IMR-90 (cell line): ENCODE results near the gene ZNF264.

Source experiments
- CEBPB ChIP-seq: IDR thresholded peaks from 2 replicates; pipeline ENCODE4 v1.6.1; 2012; ENCODE audit warnings: low read depth, low read length, improper control_type of control experiment
- FOS ChIP-seq: fragments of 150-350 bp; IDR thresholded peaks from 2 replicates; pipeline ENCODE4 v1.6.1; 2016; ENCODE audit warnings: low read depth, low read length
- MAFK ChIP-seq: IDR thresholded peaks from 2 replicates; pipeline ENCODE4 v1.6.1; 2012; ENCODE audit warnings: low read depth, low read length, improper control_type of control experiment
- MAZ ChIP-seq: IDR thresholded peaks from 2 replicates; pipeline ENCODE4 v1.6.1; 2012; ENCODE audit warnings: low read depth, mild to moderate bottlenecking, low read length, improper control_type of control experiment, moderate library complexity, borderline replicate concordance
- MXI1 ChIP-seq: IDR thresholded peaks from 2 replicates; pipeline ENCODE4 v1.6.1; 2012; ENCODE audit warnings: low read depth, mild to moderate bottlenecking, low read length, moderate library complexity, borderline replicate concordance
- POLR2A ChIP-seq: IDR thresholded peaks from 2 replicates; pipeline ENCODE4 v1.6.1; 2012; ENCODE audit warnings: mild to moderate bottlenecking, low read depth, low read length
- RAD21 ChIP-seq: IDR thresholded peaks from 2 replicates; pipeline ENCODE4 v1.6.1; 2012; ENCODE audit warnings: low read length, improper control_type of control experiment
- RFX5 ChIP-seq: IDR thresholded peaks from 2 replicates; pipeline ENCODE4 v1.8.0; 2012; ENCODE audit warnings: low read depth, mild to moderate bottlenecking, low read length, moderate library complexity
- SMC3 ChIP-seq: fragments of 150-350 bp; IDR thresholded peaks from 2 replicates; pipeline ENCODE4 v1.6.1; 2016; ENCODE audit warnings: low read depth, mild to moderate bottlenecking, antibody characterized with exemption, low read length, moderate library complexity
- TF ChIP-seq, protein P1 (sequence below): conservative IDR thresholded peaks from 2 replicates; pipeline ENCODE4 v1.5.1; 2012; ENCODE audit warnings: mild to moderate bottlenecking, low read depth, low read length, improper control_type of control experiment
- TF ChIP-seq, protein P2 (sequence below): fragments of 150-350 bp; IDR thresholded peaks from 2 replicates; pipeline ENCODE4 v1.6.1; 2017; ENCODE audit warnings: mild to moderate bottlenecking, antibody characterized with exemption, low read length, low read depth

DNA sequence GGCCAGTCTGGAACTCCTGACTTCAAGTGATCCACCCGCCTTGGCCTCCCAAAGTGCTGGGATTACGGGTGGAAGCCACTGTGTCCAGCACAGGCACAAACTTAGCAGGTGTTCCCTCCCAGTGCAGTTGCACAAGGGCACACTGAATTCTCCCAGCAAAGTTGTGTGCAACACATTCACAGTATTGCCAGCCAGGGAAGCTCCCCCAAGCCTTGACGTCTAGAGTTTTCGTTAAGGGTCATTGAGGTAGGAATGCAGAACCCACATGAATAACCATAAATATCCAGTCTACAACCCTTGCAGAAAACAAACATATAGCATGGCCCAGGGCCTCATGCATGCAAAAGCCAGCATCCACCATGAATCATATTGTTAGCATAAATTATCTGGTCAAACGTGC, 36.2 kb downstream of the ZNF264 start:
- TF ChIP-seq, protein P1, sequence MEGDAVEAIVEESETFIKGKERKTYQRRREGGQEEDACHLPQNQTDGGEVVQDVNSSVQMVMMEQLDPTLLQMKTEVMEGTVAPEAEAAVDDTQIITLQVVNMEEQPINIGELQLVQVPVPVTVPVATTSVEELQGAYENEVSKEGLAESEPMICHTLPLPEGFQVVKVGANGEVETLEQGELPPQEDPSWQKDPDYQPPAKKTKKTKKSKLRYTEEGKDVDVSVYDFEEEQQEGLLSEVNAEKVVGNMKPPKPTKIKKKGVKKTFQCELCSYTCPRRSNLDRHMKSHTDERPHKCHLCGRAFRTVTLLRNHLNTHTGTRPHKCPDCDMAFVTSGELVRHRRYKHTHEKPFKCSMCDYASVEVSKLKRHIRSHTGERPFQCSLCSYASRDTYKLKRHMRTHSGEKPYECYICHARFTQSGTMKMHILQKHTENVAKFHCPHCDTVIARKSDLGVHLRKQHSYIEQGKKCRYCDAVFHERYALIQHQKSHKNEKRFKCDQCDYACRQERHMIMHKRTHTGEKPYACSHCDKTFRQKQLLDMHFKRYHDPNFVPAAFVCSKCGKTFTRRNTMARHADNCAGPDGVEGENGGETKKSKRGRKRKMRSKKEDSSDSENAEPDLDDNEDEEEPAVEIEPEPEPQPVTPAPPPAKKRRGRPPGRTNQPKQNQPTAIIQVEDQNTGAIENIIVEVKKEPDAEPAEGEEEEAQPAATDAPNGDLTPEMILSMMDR, result no peak
- TF ChIP-seq POLR2A, result no peak
- TF ChIP-seq SMC3, result no peak
- TF ChIP-seq MXI1, result no peak
- no peak for TF ChIP-seq MAZ
- no peak for TF ChIP-seq CEBPB
- no peak for TF ChIP-seq FOS
- TF ChIP-seq MAFK, result no peak
- TF ChIP-seq, protein P2, sequence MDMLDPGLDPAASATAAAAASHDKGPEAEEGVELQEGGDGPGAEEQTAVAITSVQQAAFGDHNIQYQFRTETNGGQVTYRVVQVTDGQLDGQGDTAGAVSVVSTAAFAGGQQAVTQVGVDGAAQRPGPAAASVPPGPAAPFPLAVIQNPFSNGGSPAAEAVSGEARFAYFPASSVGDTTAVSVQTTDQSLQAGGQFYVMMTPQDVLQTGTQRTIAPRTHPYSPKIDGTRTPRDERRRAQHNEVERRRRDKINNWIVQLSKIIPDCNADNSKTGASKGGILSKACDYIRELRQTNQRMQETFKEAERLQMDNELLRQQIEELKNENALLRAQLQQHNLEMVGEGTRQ, result no peak
- no peak for TF ChIP-seq RAD21
- no peak for TF ChIP-seq RFX5
